ENCODE measurements around the gene ZNF804A. TPM values are rescaled to one million over a fixed set of nuclear protein-coding genes. Genes with fewer than 3 reads are reported as not detected.

Gene ZNF804A
- polyA plus RNA-seq, 3 donors: 0.83 to 3.7 (median 1.8) TPM

- Histone ChIP-seq H3K27ac (ENCODE audit: low read depth in 1 of 2, low read length in 2 of 2) (no peak overlapping the region), H3K36me3 (replicated peaks in 1 of 2; ENCODE audit: control insufficient read depth in 1 of 2, insufficient read depth in 2 of 2, low read length in 2 of 2) (no peaks in the 10 kb centered on the region), H2AFZ (ENCODE audit: insufficient read depth, low read depth, low read length, poor library complexity, severe bottlenecking) (no peak overlapping the region), H3K9me3 (replicated peaks in 1 of 2; ENCODE audit: control insufficient read depth in 1 of 2, insufficient read depth in 1 of 2, low read length in 2 of 2) (no peaks in the 10 kb centered on the region), H3K4me2 (replicated peaks; ENCODE audit: extremely low read depth, low read length, poor library complexity, severe bottlenecking) (no peak overlapping the region), H3K27me3 (ENCODE audit: control insufficient read depth in 2 of 2, insufficient read depth in 2 of 2, low read length in 2 of 2) (no peaks in the 10 kb centered on the region), H3K79me2 (ENCODE audit: insufficient read depth, low read length) (no peaks in the 10 kb centered on the region), H4K20me1 (ENCODE audit: insufficient read depth, low read length) (no peaks in the 10 kb centered on the region), H3K4me3 (replicated peaks in 1 of 3; ENCODE audit: low read depth in 2 of 3, low read length in 3 of 3) (no peak overlapping the region), H3K9ac (ENCODE audit: insufficient read depth, low read length, poor library complexity, severe bottlenecking) (no peak overlapping the region), H3K4me1 (ENCODE audit: control insufficient read depth in 1 of 2, insufficient read depth in 2 of 2, low read length in 2 of 2) (peaks cover 14 to 16% of the 10 kb centered on the region in 2 donors)
- WGBS (ENCODE audit: insufficient coverage): no CpG with 5 or more reads among the region's 3 CpGs
- Mint-ChIP-seq H3K27me3 (ENCODE audit: low read depth in 3 of 3) (no peaks in the 10 kb centered on the region), H3K27ac (no peak overlapping the region), H3K36me3 (no peaks in the 10 kb centered on the region), H3K4me1 (peaks cover 13% of the 10 kb centered on the region), H3K4me3 (no peak overlapping the region), H3K9me3 (peaks cover 0 to 7% (median 3%) of the 10 kb centered on the region in 7 donors)
- no peak for DNase-seq
- intact Hi-C loops (cut with micrococcal nuclease): no loop called here
- no peak for TF ChIP-seq CTCF (IDR thresholded peaks at IDR 0.05)
Observed at GRCh38 chr2:184566716-184567115, 31.6 kb upstream of the ZNF804A start.

GRCh38 chr2:184577056-184577455 is 21.3 kb upstream of the ZNF804A start:
- H3K4me3 ChIP-seq (replicated peaks in 1 of 3; ENCODE audit: low read depth in 2 of 3, low read length in 3 of 3): no peak overlapping the region
- no peak for TF ChIP-seq CTCF (IDR thresholded peaks at IDR 0.05)
- H2AFZ ChIP-seq (ENCODE audit: insufficient read depth, low read depth, low read length, poor library complexity, severe bottlenecking): no peak overlapping the region
- no peaks in the 10 kb centered on the region for H3K36me3 Mint-ChIP-seq
- no peaks in the 10 kb centered on the region for H3K9me3 ChIP-seq (replicated peaks in 1 of 2; ENCODE audit: control insufficient read depth in 1 of 2, insufficient read depth in 1 of 2, low read length in 2 of 2)
- no CpG with 5 or more reads among the region's 1 CpG for WGBS (ENCODE audit: insufficient coverage)
- H3K79me2 ChIP-seq (ENCODE audit: insufficient read depth, low read length): no peaks in the 10 kb centered on the region
- no peak for DNase-seq
- no peaks in the 10 kb centered on the region for H3K27me3 ChIP-seq (ENCODE audit: control insufficient read depth in 2 of 2, insufficient read depth in 2 of 2, low read length in 2 of 2)
- H3K27ac Mint-ChIP-seq: no peak overlapping the region
- H3K4me1 Mint-ChIP-seq: peaks cover 8% of the 10 kb centered on the region
- H3K4me1 ChIP-seq (ENCODE audit: control insufficient read depth in 1 of 2, insufficient read depth in 2 of 2, low read length in 2 of 2): peaks cover 6 to 10% of the 10 kb centered on the region in 2 donors
- H3K27ac ChIP-seq (ENCODE audit: low read depth in 1 of 2, low read length in 2 of 2): no peak overlapping the region
- intact Hi-C loops (cut with micrococcal nuclease): no loop called here
- no peaks in the 10 kb centered on the region for H3K36me3 ChIP-seq (replicated peaks in 1 of 2; ENCODE audit: control insufficient read depth in 1 of 2, insufficient read depth in 2 of 2, low read length in 2 of 2)
- H3K4me3 Mint-ChIP-seq: no peak overlapping the region
- H4K20me1 ChIP-seq (ENCODE audit: insufficient read depth, low read length): no peaks in the 10 kb centered on the region
- no peak overlapping the region for H3K4me2 ChIP-seq (replicated peaks; ENCODE audit: extremely low read depth, low read length, poor library complexity, severe bottlenecking)
- peaks cover 4 to 15% (median 9%) of the 10 kb centered on the region in 7 donors for H3K9me3 Mint-ChIP-seq
- no peak overlapping the region for H3K9ac ChIP-seq (ENCODE audit: insufficient read depth, low read length, poor library complexity, severe bottlenecking)
- H3K27me3 Mint-ChIP-seq (ENCODE audit: low read depth in 3 of 3): no peaks in the 10 kb centered on the region

Data from CD14-positive monocyte (primary cell).